Stimulated activated CD4-positive, alpha-beta T cell treated with anti-CD3 and anti-CD28 coated beads, Interleukin-2, amount 100 ng/mL, for 24 hours (primary cell): ENCODE results near the gene TRERF1.
A peak's percentile ranks its signal among the peaks of the same experiment; 100 is the strongest.
"Not testable (repeated sequence)": the region's sequence is repeated elsewhere in the genome, so short reads cannot be mapped to it uniquely, and the experiment has no call there.

Source experiments
- DNase-seq, 2 donors: peaks; one replicate each; pipeline ENCODE4 v3.0.0-alpha.2; 2020

Gene TRERF1

DNA sequence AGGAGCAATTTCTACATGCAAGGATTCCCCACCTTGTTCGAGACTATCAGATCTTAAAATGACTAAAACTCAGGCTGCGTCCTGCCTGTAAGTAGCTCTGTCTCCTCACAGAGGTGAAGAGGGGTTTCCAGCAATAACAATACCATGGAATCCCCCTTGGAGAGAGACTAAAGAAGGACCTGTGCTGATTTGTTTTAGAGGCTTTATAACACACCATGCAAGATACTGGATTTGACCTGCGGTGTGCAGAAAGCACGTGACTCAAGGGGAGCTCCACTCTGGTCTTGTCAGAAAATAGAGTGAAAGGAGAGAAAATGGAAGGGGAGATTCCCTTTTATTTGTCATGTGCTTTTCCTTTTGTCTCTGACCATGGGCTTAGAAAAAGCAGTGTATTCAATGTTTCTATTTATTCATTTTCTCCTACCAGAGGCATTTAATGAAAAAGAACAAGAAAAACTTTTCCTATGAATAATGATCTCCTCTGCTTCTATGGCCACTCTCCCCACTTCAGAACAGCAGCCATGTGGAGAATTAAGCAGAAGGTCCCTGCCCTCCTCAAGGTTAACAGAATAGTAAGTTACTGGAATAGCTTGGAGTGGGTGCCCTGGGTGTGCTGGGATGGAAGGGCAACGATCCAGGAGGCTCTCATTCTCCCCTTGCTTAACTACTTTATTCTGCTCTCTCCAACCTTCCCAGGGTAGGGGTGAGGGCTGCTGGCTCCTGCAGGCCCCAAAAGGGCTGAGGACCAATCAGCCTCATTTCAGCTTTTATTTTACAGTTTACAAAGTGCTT is 214.8 kb downstream of the TRERF1 start:
- no peak for DNase-seq

GRCh38 chr6:42236030-42236429 is 215.7 kb downstream of the TRERF1 start:
- no peak for DNase-seq

DNA sequence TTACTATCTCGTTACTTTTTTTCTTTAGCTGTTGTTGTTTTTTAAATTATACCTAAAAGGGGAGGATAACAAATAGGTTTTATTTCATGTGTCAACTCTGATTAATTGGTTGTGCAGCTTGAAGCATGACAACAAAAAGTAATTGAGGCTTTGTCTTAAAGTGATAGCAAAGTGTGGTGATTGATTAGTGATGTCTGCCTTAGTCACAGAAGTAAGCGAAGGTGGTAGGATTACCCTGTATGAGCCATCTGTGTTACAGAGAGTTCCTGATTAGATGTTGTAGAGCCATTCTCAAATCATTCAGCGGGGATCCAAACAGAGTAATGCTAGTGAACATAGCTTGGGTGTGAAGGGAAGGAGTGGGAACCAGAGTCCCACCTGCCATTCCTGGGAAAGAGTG is 219.7 kb downstream of the TRERF1 start:
- DNase-seq: no peak

- DNase-seq: no peak
Observed at GRCh38 chr6:42230345-42231321, 221.1 kb downstream of the TRERF1 start.

- DNase-seq: no peak
Observed at GRCh38 chr6:42229506-42230119, 222.1 kb downstream of the TRERF1 start.

- no peak for DNase-seq
Observed at GRCh38 chr6:42228305-42228704, 223.4 kb downstream of the TRERF1 start.

DNA sequence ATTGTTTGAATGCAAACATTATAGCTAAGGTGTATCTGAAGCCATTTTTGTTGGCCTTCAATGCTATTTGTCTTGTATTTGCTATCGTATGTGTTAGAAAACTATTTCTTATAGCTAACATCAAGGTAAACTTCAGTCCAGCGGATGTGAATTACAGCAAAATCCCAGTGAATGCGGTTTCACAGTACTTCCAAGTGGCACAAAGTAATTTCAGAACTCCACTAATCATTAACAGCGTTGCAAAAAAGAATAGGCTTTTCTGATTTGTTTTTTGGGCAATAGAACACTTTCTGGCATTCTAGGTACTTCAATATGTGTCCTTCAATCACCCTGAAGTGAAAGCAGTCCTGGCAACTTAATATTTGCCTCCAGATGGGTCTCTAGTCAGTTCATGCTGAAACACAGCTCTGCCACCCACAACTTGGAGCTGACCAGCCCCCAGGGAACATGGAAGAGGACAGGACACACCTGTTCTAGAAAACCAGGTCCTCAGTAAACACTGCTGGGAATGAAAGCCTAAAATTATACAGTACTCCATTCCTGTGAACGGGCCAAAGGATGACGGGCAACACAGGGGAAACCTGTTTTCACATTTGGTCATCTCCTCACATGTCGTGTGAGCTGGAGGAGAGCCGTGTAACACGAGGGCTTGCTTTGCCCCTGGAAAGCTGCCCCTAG is 224.4 kb downstream of the TRERF1 start:
- DNase-seq: no peak

- no peak for DNase-seq
Observed at GRCh38 chr6:42226645-42227143, 225.0 kb downstream of the TRERF1 start.

DNA sequence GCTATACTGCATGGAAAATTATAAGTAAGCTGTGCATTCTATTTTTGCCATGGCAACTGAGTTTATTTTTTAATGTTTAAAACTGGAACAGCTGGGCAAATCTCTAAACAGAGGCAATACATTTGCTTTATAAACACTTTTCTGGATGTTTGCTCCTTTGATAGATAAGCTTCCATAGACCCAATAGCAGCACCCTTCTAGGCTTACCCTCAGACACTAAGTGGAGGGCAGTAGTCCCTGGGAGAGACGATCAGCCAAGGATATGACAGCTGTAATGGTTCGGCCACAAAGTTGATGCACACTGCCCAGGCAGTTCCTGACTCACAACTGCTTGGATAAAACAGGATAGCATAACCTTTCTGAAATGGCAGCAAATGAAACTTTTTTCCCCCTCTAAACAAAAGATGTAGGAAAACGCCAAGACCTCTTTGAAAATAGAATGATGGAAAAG is 225.5 kb downstream of the TRERF1 start:
- no peak for DNase-seq

DNA sequence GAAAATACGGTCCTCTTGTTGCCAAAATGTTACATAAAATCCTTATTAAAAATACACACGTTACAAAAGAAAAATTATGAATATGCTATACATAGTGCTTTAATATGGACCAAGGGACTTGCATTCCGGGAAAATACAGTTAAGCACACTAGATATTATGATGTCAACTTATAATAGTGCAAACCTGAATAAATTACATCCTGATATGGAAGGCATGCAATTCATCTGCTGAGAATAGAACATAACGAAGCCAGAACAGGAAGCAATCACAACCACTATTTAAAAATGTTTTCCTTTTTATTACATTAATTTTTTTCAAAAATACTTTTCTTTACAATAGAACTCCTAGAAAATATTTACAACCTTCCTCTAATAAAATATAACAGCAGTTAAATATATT is 226.3 kb downstream of the TRERF1 start:
- DNase-seq: no peak

- DNase-seq: no peak
Observed at GRCh38 chr6:42225029-42225339, 226.7 kb downstream of the TRERF1 start.

DNA sequence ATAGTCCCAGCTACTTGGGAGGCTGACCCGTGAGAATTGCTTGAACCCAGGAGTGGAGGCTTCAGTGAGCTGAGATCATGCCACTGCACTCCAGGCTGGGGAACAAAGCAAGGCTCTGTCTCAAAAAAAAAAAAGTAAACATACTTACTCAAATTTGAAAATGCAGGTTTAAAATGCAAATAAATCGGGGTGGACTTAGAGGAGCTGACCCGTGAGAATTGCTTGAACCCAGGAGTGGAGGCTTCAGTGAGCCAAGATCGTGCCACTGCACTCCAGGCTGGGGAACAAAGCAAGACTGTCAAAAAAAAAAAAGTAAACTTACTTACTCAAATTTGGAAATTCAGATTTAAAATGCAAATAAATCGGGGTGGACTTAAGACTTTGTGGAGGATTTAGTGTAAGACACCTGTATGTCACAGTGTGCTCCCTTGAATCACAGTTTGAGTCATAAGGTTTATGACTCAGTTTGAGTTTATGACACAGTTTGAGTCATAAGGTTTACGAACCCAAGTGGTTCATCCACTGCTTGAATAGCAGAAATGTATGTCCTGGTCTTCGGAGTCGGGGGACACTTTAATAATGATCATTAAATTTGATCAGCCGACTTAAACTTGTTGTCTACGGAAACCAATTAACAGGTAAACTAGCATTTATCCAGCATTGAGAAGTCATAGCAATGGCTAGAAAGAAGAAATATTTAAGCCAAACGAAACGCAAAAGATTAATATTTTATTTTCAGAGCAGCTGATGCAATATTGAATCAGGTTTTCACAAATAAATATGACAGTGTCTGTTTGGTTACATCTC is 227.3 kb downstream of the TRERF1 start:
- DNase-seq: no peak

DNA sequence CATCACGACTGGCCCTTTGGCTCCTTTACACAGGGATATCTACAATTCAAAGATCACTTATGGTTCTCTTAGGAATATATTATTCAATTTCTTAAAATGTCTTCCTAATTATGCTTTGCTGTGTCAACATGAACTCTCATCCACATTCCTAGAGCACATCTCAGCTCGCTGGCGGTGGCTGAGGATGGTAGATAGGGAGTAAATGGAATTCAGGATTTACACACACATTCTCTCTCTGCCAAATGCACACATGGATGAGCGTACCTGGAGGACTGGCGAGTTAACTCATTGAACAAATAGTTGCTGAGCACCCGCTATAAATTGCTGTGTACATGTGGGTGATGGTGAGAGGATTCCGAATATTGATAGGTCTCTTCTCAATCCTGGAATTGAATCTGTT is 229.3 kb downstream of the TRERF1 start:
- DNase-seq: no peak

DNA sequence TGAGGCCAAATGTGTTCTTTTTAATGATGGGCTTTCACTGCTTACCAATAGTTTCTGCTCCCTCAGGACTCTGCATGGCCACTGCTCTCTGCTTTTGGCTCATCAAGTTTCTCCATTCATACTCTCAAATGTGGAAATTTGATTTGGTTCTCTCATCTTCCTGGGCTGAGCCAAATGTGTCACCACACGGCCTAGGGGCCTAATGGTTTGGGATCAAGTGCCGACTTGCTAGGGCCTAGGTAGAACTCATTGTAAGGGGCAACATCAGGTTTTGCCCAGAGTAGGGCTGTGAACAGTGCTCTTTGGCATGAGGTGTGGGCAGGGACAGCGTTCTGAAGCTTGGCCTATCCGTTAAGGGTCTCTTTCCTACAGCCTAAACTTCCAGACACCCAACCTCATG is 230.2 kb downstream of the TRERF1 start:
- no peak for DNase-seq

GRCh38 chr6:42220807-42221206 is 230.9 kb downstream of the TRERF1 start:
- no peak for DNase-seq

- DNase-seq: peak; percentile 91
Observed at GRCh38 chr6:42217519-42218367, 234.0 kb downstream of the TRERF1 start, which contains the start of gene MRPS10. TSS of gene MRPS10 (minus strand) at chr6:42217861. CDS start at chr6:42217849, 12 bp downstream.

GRCh38 chr6:42217157-42217518 is 234.6 kb downstream of the TRERF1 start:
- no peak for DNase-seq

- DNase-seq: not testable (repeated sequence)
Observed at GRCh38 chr6:42216495-42216894, 235.2 kb downstream of the TRERF1 start.

GRCh38 chr6:42212442-42212841 is 239.3 kb downstream of the TRERF1 start:
- DNase-seq: no peak

- DNase-seq: no peak
Observed at GRCh38 chr6:42211726-42212125, 240.0 kb downstream of the TRERF1 start.

- DNase-seq: no peak
Observed at GRCh38 chr6:42210551-42210950, 241.2 kb downstream of the TRERF1 start.
